Measurements from ENCODE around the gene ABCA4.

DNA sequence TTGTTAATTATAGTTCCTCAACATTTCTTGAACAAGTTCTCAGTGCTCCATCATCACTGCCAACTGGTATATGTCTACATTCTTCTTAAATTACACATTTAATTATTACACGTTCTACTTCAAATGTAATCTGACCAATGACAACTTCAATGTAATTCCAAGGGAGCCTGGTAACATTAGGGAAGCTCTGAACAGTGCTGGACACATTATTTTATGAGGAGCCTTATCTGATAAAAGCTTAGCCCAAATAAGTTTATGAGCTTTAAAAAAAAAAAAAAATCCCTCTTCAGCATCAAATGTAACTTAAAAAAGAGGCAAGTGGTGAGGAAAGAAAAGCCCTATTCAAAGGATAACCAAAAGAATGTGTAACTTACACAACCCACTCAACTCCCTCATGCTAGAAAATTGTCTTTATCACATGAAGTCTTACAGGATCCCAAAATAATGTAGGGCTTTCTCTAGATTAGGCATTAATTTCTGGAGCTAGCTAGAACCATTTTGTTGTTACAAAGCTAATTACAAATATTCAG, 35.2 kb upstream of the ABCA4 start:
- TF ChIP-seq CTCF (IDR thresholded peaks at IDR 0.05): no peak
- TF ChIP-seq EZH2 (IDR thresholded peaks at IDR 0.05): no peak
- no peak for TF ChIP-seq EZH2phosphoT487 (IDR thresholded peaks at IDR 0.05)

Data from neural progenitor cell (in vitro differentiated cells).